Measurements from ENCODE around the gene TFDP2.

Gene TFDP2

DNA sequence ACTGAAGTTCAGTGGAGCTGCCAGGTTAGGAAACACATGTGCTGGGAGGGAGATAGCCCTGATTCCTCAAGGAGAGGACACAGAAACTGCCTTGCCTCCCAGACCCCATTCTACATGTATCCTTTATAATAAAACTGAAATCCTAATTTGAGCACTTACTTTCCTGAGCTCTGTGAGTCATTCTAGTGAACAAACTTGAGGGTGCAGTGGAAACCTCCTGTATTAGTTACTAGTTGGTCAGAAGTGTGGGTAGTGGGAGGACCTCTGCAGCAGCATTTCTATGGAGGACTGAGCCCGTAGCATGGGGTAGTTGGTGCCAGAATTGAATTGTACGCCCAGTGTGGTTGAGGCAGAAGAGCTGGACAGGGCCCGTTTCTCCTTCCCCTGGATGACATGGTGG, 249.0 kb downstream of the TFDP2 start:
- Histone ChIP-seq H3K27me3 (ENCODE audit: control insufficient read depth in 5 of 5, insufficient read depth in 4 of 5, low read length in 5 of 5) (no peaks in the 10 kb centered on the region), H3K4me3 (ENCODE audit: low read depth in 1 of 5, low read length in 5 of 5) (no peak overlapping the region)

DNA sequence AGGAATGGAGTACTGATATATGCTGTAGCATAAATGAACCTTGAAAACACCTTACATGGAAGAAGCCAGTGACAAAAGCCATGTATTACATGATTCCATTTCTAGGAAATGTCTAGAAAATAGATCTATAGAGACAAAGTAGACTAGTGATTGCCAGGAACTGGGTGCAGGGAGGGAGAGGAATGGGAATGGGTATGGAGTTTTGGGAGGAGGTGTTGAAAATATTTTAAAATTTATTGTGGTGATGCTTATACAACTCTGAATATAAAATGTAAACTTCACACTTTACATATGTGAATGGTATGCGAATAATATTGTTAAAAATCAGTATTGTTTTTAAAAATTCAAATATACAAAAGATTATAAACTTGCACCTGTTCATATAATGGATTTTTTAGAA, 250.4 kb downstream of the TFDP2 start:
- Histone ChIP-seq H3K36me3 (ENCODE audit: control insufficient read depth in 5 of 5, insufficient read depth in 5 of 5, low read length in 5 of 5) (peaks cover 0 to 5% (median 0%) of the 10 kb centered on the region in 5 donors), H3K9me3 (ENCODE audit: control insufficient read depth in 5 of 5, low read length in 5 of 5) (peaks cover 0 to 5% (median 0%) of the 10 kb centered on the region in 5 donors), H3K9ac (ENCODE audit: low read length in 5 of 5) (no peak overlapping the region)

More for the DNA sequence above, 249.0 kb downstream of the TFDP2 start:
- H3K4me1 ChIP-seq (ENCODE audit: control insufficient read depth in 5 of 5, insufficient read depth in 5 of 5, low read length in 5 of 5) = peaks cover 0 to 3% (median 0%) of the 10 kb centered on the region in 5 donors
- H3K9ac ChIP-seq (ENCODE audit: low read length in 5 of 5) = no peak overlapping the region
- no peak overlapping the region for H3K27ac ChIP-seq (ENCODE audit: low read depth, low read length)
- H3K9me3 ChIP-seq (ENCODE audit: control insufficient read depth in 5 of 5, low read length in 5 of 5) = peaks cover 0 to 5% (median 0%) of the 10 kb centered on the region in 5 donors
- peaks cover 0 to 5% (median 3%) of the 10 kb centered on the region in 5 donors for H3K36me3 ChIP-seq (ENCODE audit: control insufficient read depth in 5 of 5, insufficient read depth in 5 of 5, low read length in 5 of 5)

DNA sequence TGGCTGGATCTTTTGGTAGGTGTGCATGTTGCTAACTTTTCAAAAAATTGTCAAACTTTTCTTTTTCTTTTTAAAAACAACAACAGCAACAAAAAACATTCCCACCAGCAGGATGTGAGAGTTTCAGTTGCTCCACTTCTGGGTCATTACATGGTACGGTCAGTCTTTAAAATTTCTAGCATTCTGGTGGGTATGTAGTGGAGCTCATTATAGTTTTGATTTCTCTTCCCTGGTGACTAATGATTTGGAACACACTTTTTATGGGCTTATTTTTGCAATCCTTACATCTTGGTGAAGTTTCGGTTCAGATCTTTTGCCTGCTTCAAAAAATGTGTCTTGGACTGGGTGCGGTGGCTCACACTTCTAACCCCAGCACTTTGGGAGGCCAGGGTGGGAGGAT, 253.6 kb downstream of the TFDP2 start:
- peaks cover 0 to 8% (median 0%) of the 10 kb centered on the region in 5 donors for H3K4me1 ChIP-seq (ENCODE audit: control insufficient read depth in 5 of 5, insufficient read depth in 5 of 5, low read length in 5 of 5)
- H3K27ac ChIP-seq (ENCODE audit: low read depth, low read length) = no peak overlapping the region
- H3K36me3 ChIP-seq (ENCODE audit: control insufficient read depth in 5 of 5, insufficient read depth in 5 of 5, low read length in 5 of 5) = no peaks in the 10 kb centered on the region
- no peak overlapping the region for H3K4me3 ChIP-seq (ENCODE audit: low read depth in 1 of 5, low read length in 5 of 5)
- no peaks in the 10 kb centered on the region for H3K27me3 ChIP-seq (ENCODE audit: control insufficient read depth in 5 of 5, insufficient read depth in 4 of 5, low read length in 5 of 5)
- H3K9ac ChIP-seq (ENCODE audit: low read length in 5 of 5) = no peak overlapping the region
- H3K9me3 ChIP-seq (ENCODE audit: control insufficient read depth in 5 of 5, low read length in 5 of 5) = peaks cover 0 to 5% (median 0%) of the 10 kb centered on the region in 5 donors

More for the DNA sequence above, 250.4 kb downstream of the TFDP2 start:
- Histone ChIP-seq H3K27me3 (ENCODE audit: control insufficient read depth in 5 of 5, insufficient read depth in 4 of 5, low read length in 5 of 5) (no peaks in the 10 kb centered on the region), H3K27ac (ENCODE audit: low read depth, low read length) (no peak overlapping the region), H3K4me1 (ENCODE audit: control insufficient read depth in 5 of 5, insufficient read depth in 5 of 5, low read length in 5 of 5) (peaks cover 0 to 8% (median 0%) of the 10 kb centered on the region in 5 donors), H3K4me3 (ENCODE audit: low read depth in 1 of 5, low read length in 5 of 5) (no peak overlapping the region)

DNA sequence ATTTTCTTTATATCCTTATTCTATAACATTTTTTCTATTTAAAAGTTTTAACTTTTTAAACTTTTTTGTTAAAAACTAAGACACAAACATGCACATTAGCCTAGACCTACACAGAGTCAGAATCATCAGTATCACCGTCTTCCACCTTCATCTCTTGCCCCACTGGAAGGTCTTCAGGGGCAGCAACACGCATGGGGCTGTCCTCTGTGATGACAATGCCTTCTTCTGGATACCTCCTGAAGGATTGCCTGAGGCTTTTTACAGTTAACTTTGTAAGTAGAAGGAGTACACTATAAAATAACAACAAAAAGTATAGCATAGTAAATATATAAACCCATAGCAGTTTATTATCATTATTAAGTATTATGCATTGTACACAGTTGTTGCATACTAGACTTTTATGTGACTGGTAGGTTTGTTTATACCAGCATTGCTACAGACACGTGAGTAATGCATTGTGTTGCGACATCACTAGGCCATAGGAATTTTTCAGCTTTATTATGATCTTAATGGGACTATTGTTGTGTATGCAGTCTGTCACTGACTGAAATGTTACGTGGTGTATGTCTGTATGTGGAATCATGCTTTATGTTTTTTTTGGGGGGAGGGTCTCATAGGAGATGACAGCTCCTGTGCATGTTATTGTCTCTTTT, 254.7 kb downstream of the TFDP2 start:
- Histone ChIP-seq H3K27me3 (ENCODE audit: control insufficient read depth in 5 of 5, insufficient read depth in 4 of 5, low read length in 5 of 5) (no peaks in the 10 kb centered on the region), H3K4me3 (ENCODE audit: low read depth in 1 of 5, low read length in 5 of 5) (no peak overlapping the region), H3K27ac (ENCODE audit: low read depth, low read length) (no peak overlapping the region), H3K36me3 (ENCODE audit: control insufficient read depth in 5 of 5, insufficient read depth in 5 of 5, low read length in 5 of 5) (no peaks in the 10 kb centered on the region), H3K4me1 (ENCODE audit: control insufficient read depth in 5 of 5, insufficient read depth in 5 of 5, low read length in 5 of 5) (peaks cover 0 to 8% (median 0%) of the 10 kb centered on the region in 5 donors), H3K9me3 (ENCODE audit: control insufficient read depth in 5 of 5, low read length in 5 of 5) (no peaks in the 10 kb centered on the region), H3K9ac (ENCODE audit: low read length in 5 of 5) (no peak overlapping the region)

All from subcutaneous abdominal adipose tissue (tissue), 5 donors.